Common myeloid progenitor, CD34-positive (primary cell): ENCODE data around the gene NLGN4X.

Experiments
- CTCF ChIA-PET: fragments of 350-600 bp; sonication (Branson Sonifier 250); formaldehyde crosslinking; loops from one replicate; lab custom pipeline; 2021; ENCODE audit warnings: antibody characterized with exemption; lab: Charles Lee
- POLR2A ChIA-PET: fragments of 350-600 bp; sonication (Branson Sonifier 250); formaldehyde crosslinking; loops from one replicate; lab custom pipeline; 2021; ENCODE audit warnings: antibody characterized with exemption; lab: Charles Lee
- DNase-seq, 3 donors: peaks; one replicate each; pipeline versions ENCODE4 v3.0.0 to v3.0.0-alpha.2; 2013
- H3K27ac ChIP-seq, 2 experiments: 1 replicate in 1 of 2; 2 replicates in 1 of 2; pipeline ENCODE4 v1.7.0; 2013; ENCODE audit warnings: inconsistent platforms in 2 of 2, low read length in 2 of 2, mild to moderate bottlenecking in 2 of 2, low read depth in 1 of 2, moderate library complexity in 1 of 2; ENCODE audit not compliant: severe bottlenecking in 2 of 2, insufficient read depth in 1 of 2, poor library complexity in 1 of 2
- H3K27me3 ChIP-seq, 5 experiments: replicated peaks in 2 of 5; 1 replicate in 3 of 5; 2 replicates in 2 of 5; pipeline versions ENCODE4 v1.6.1 to v1.7.0; 2013; ENCODE audit warnings: low read length in 4 of 5, mild to moderate bottlenecking in 2 of 5, moderate library complexity in 2 of 5, inconsistent platforms in 1 of 5; ENCODE audit not compliant: insufficient read depth in 5 of 5, control insufficient read depth in 4 of 5
- H3K36me3 ChIP-seq, 4 experiments: 1 replicate in 2 of 4; 2 replicates in 2 of 4; pipeline versions ENCODE4 v1.6.1 to v1.7.0; 2013; ENCODE audit warnings: low read length in 3 of 4, control low read depth in 1 of 4, mild to moderate bottlenecking in 1 of 4; ENCODE audit not compliant: control insufficient read depth in 4 of 4, insufficient read depth in 4 of 4
- H3K4me1 ChIP-seq, 4 experiments: 1 replicate in 3 of 4; 2 replicates in 1 of 4; pipeline versions ENCODE4 v1.6.1 to v1.7.1; 2013; ENCODE audit warnings: low read length in 3 of 4, mild to moderate bottlenecking in 3 of 4, control low read depth in 1 of 4, inconsistent platforms in 1 of 4, moderate library complexity in 1 of 4; ENCODE audit not compliant: control insufficient read depth in 4 of 4, insufficient read depth in 4 of 4; ENCODE audit errors: control extremely low read depth in 1 of 4
- H3K4me3 ChIP-seq, 7 experiments: 1 replicate in 4 of 7; 2 replicates in 3 of 7; pipeline versions ENCODE4 v1.5.1 to v1.7.0; 2013; ENCODE audit warnings: mild to moderate bottlenecking in 7 of 7, low read length in 6 of 7, moderate library complexity in 6 of 7, inconsistent platforms in 2 of 7, low read depth in 2 of 7, control low read depth in 1 of 7; ENCODE audit not compliant: insufficient read depth in 4 of 7, control insufficient read depth in 1 of 7; ENCODE audit errors: extremely low read depth in 1 of 7
- H3K9me3 ChIP-seq, 5 experiments: 1 replicate in 4 of 5; 2 replicates in 1 of 5; pipeline versions ENCODE4 v1.6.1 to v1.7.1; 2013; ENCODE audit warnings: low read length in 4 of 5, mild to moderate bottlenecking in 2 of 5, inconsistent platforms in 1 of 5, low read depth in 1 of 5, moderate library complexity in 1 of 5; ENCODE audit not compliant: control insufficient read depth in 4 of 5, insufficient read depth in 2 of 5; ENCODE audit errors: control extremely low read depth in 1 of 5
- WGBS: methylation state at CpG from one replicate; pipeline ENCODE4 v1.1.5; 2013; ENCODE audit not compliant: insufficient coverage; 5-methylcytosine and 5-hydroxymethylcytosine counted together

Gene NLGN4X

DNA sequence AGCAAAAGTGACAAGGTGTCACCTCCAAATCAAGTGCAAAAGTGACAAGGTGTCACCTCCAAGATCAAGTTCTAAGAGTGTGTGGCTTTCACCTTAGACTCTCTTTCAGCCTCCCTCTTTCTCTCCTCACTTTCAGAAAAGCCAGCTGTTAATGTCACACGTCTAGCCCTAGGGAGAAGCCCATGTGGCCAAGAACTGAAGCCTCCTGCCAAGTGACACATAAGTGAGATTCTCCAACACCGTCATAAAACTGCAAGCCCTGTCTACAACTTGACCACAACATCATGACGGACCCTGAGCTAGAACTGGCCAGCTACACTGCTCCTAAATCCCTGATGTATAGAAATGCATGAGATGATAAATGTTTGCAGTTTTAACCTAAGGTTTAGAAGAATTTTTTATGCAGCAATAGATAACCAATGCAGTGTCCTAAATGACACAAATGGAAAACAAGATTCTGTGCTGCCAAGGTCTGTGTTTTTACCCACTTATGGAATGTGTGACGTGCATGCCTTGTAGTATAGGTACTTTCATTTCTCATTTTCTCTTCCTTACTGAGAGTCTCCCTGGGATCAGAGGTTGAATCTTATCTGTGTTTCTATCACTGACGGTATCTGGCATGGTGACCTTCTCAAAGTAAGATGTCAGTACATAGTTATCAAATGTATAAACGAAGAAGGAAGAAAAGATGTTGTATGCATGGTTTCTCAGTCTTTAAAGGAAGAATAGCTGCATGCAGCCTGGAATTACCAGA lies 25.0 kb downstream of the NLGN4X start:
- H3K4me1 ChIP-seq = no peaks in the 10 kb centered on the region
- ChIA-PET POLR2A (no interaction called here), CTCF (no interaction called here)
- no peaks in the 10 kb centered on the region for H3K27me3 ChIP-seq
- no peak overlapping the region for H3K27ac ChIP-seq
- no peak for DNase-seq
- no peaks in the 10 kb centered on the region for H3K36me3 ChIP-seq
- no peaks in the 10 kb centered on the region for H3K9me3 ChIP-seq
- H3K4me3 ChIP-seq = no peak overlapping the region
- WGBS = 60% methylated on average over 3 of the region's 6 CpGs

DNA sequence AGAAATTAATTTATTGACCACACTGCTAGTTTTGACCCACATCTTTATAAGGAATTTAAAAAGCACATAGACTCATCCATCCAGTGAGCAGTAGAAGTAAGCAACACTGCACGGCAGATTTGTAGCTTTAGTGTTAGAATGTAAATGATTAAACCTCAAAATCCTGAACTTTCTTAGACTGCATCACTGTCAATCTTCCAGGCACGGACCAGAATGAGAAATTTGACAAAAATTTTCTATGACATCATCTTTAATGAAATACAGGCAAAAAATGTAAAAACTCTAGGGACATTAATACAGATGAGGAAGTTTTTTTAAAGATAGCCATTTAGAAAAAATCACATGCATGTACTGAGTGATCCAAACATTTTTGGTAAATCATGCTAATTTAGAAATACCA lies 29.2 kb downstream of the NLGN4X start:
- no peaks in the 10 kb centered on the region for H3K4me1 ChIP-seq
- no peaks in the 10 kb centered on the region for H3K27me3 ChIP-seq
- H3K36me3 ChIP-seq = no peaks in the 10 kb centered on the region
- DNase-seq = no peak
- no peak overlapping the region for H3K27ac ChIP-seq
- ChIA-PET CTCF (no interaction called here), POLR2A (no interaction called here)
- no peak overlapping the region for H3K4me3 ChIP-seq
- H3K9me3 ChIP-seq = no peaks in the 10 kb centered on the region
- no CpG with 5 or more reads among the region's 2 CpGs for whole genome bisulfite sequencing

DNA sequence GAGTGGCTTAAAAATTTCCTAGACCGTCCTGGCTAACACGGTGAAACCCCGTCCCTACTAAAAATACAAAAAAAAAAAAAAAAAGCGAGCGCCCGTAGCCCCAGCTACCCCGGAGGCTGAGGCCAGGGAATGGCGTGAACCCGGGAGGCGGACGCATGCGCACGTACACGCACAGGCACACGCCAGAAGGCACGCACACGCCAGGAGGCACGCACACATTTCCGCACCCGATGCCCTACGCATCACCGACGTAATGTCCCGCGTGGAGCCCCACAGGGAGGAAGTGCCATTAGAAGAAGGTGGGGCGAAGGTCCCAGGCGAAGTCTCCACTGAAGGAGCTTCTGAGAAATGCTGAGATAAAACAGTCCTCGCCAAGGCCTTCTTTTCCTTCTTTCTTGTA lies 41.4 kb downstream of the NLGN4X start:
- 96% methylated on average over 24 of the region's 28 CpGs for WGBS

GRCh38 chrX:6184900-6185515 lies 43.7 kb downstream of the NLGN4X start:
- no peaks in the 10 kb centered on the region for H3K9me3 ChIP-seq
- H3K36me3 ChIP-seq = no peaks in the 10 kb centered on the region
- H3K4me3 ChIP-seq = no peak overlapping the region
- peaks cover 0 to 4% (median 0%) of the 10 kb centered on the region in 4 experiments for H3K4me1 ChIP-seq
- H3K27ac ChIP-seq = no peak overlapping the region
- WGBS = 50% methylated on average over 2 of the region's 4 CpGs
- peak; percentile 6 to 19 (median 16) for DNase-seq
- ChIA-PET POLR2A (no interaction called here), CTCF (no interaction called here)
- no peaks in the 10 kb centered on the region for H3K27me3 ChIP-seq

More for the DNA sequence above, 41.4 kb downstream of the NLGN4X start:
- H3K36me3 ChIP-seq = no peaks in the 10 kb centered on the region
- H3K27me3 ChIP-seq = no peaks in the 10 kb centered on the region
- H3K4me1 ChIP-seq = peaks cover 0 to 4% (median 0%) of the 10 kb centered on the region in 4 experiments
- H3K4me3 ChIP-seq = no peak overlapping the region
- no peak overlapping the region for H3K27ac ChIP-seq
- DNase-seq = no peak
- ChIA-PET CTCF (no interaction called here), POLR2A (no interaction called here)
- no peaks in the 10 kb centered on the region for H3K9me3 ChIP-seq

DNA sequence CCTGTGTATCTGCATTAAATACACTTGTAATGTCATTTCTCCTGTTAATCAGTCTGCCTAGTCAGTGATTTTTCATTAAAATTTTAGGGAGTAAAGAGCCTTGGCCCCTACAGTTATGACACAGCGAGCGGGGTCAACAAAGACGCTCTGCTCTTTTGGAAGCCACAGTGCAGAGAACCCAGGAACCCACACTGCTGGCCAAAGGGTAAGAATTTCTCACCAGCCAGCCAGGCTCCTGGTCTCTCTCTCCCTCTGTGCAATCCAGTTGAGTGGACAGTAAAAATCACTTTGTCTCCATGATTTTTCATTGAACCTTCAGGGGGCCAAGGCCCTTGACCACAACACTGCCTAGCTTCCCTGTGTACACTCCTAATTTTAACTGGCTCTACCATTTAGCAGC lies 52.8 kb downstream of the NLGN4X start:
- DNase-seq = no peak
- no peak overlapping the region for H3K4me3 ChIP-seq
- POLR2A ChIA-PET = no interaction called here
- H3K27me3 ChIP-seq = no peaks in the 10 kb centered on the region
- H3K27ac ChIP-seq = no peak overlapping the region
- no peaks in the 10 kb centered on the region for H3K9me3 ChIP-seq
- WGBS = 100% methylated on average over 3 of the region's 3 CpGs
- CTCF ChIA-PET = no interaction called here
- no peaks in the 10 kb centered on the region for H3K36me3 ChIP-seq
- H3K4me1 ChIP-seq = no peaks in the 10 kb centered on the region

GRCh38 chrX:6170424-6170823 lies 58.2 kb downstream of the NLGN4X start:
- Histone ChIP-seq H3K27me3 (no peaks in the 10 kb centered on the region), H3K4me1 (no peaks in the 10 kb centered on the region), H3K36me3 (no peaks in the 10 kb centered on the region), H3K27ac (no peak overlapping the region), H3K4me3 (no peak overlapping the region), H3K9me3 (no peaks in the 10 kb centered on the region)
- no peak for DNase-seq
- ChIA-PET POLR2A (no interaction called here), CTCF (no interaction called here)

GRCh38 chrX:6169407-6169806 lies 59.3 kb downstream of the NLGN4X start:
- H3K9me3 ChIP-seq = no peaks in the 10 kb centered on the region
- POLR2A ChIA-PET = no interaction called here
- H3K4me1 ChIP-seq = no peaks in the 10 kb centered on the region
- DNase-seq = no peak
- no peaks in the 10 kb centered on the region for H3K36me3 ChIP-seq
- H3K27ac ChIP-seq = no peak overlapping the region
- no peak overlapping the region for H3K4me3 ChIP-seq
- CTCF ChIA-PET = no interaction called here
- no peaks in the 10 kb centered on the region for H3K27me3 ChIP-seq
- 86% methylated on average over 8 of the region's 8 CpGs for WGBS
